ENCODE results near the gene LXN. TPM values are rescaled to one million over a fixed set of nuclear protein-coding genes. Genes with fewer than 3 reads are reported as not detected.
A peak's percentile ranks its signal among the peaks of the same experiment; 100 is the strongest.

The LXN gene
- total and polyA plus RNA-seq, 2 of the 8 experiments (the other 6 are each of a cell fraction or from before 2014, with no cell fraction given) = 3.2 to 4.7 TPM

DNA sequence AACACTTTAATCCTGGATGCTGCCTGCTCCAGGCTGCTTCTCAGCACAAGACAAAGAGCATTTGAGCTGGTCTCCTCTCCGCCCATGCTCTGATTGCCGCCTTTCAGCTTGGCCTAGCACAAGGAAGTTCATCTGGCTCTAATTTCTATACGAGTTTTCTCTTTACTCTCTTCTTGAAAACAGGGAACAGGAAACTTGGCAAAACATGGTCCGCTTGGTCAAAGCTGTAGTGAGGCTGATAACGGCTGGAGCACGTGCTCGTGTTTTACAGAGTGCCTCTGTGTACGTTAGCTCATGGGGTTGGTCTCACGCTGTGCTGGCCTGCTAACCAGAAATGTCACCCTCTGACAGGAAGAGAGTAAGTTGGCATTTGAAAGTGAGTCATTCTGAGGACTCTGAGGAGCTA, 40.6 kb upstream of the LXN start:
- Histone ChIP-seq H3K9ac (replicated peaks in 1 of 4; ENCODE audit: extremely low read depth in 1 of 4, low read depth in 3 of 4, low read length in 3 of 4) (peak overlapping the region in 1 of 4 experiments; percentile 13; a peak in 1 of 7 replicates), H2BK12ac (ENCODE audit: low read depth, low read length) (no peak overlapping the region), H2BK120ac (replicated peaks; ENCODE audit: low read depth, low read length) (no peak overlapping the region), H3K14ac (ENCODE audit: insufficient read length) (no peak overlapping the region), H3K4me1 (replicated peaks in 1 of 4; ENCODE audit: control insufficient read depth in 3 of 4, insufficient read depth in 4 of 4, low read length in 3 of 4) (no peaks in the 10 kb centered on the region; a peak in 1 of 7 replicates), H2BK15ac (ENCODE audit: low read length) (no peak overlapping the region), H3K79me1 (ENCODE audit: low read depth, low read length) (no peaks in the 10 kb centered on the region), H3K23ac (ENCODE audit: insufficient read length) (no peak overlapping the region), H3K4me3 (ENCODE audit: extremely low read depth in 1 of 4, insufficient read depth in 2 of 4, low read depth in 3 of 4, low read length in 4 of 4) (no peak overlapping the region), H3K36me3 (ENCODE audit: control insufficient read depth in 2 of 4, insufficient read depth in 4 of 4, low read length in 3 of 4) (peaks cover 0 to 2% (median 0%) of the 10 kb centered on the region in 4 experiments; a peak in 1 of 8 replicates), H3K4ac (replicated peaks; ENCODE audit: insufficient read length, low read depth, low read length) (no peak overlapping the region), H3K79me2 (ENCODE audit: control insufficient read depth in 1 of 2, insufficient read depth in 2 of 2, low read length in 2 of 2) (no peaks in the 10 kb centered on the region), H4K91ac (replicated peaks; ENCODE audit: insufficient read length, low read length) (no peak overlapping the region), H4K20me1 (replicated peaks in 1 of 2; ENCODE audit: control insufficient read depth in 1 of 2, insufficient read depth in 2 of 2, low read length in 2 of 2) (peaks cover 0 to 3% of the 10 kb centered on the region in 2 experiments), H3K27me3 (replicated peaks in 1 of 4; ENCODE audit: control insufficient read depth in 3 of 4, extremely low read depth in 1 of 4, insufficient read depth in 3 of 4, low read length in 3 of 4) (no peaks in the 10 kb centered on the region), H3K4me2 (ENCODE audit: insufficient read depth in 1 of 2, low read depth in 2 of 2, low read length in 2 of 2) (no peak overlapping the region), H4K5ac (ENCODE audit: insufficient read length, low read depth, low read length) (no peak overlapping the region), H3K23me2 (ENCODE audit: low read depth, low read length) (no peaks in the 10 kb centered on the region), H3K56ac (replicated peaks; ENCODE audit: insufficient read length, low read depth, low read length) (no peak overlapping the region), H2AK5ac (ENCODE audit: low read depth, low read length) (no peak overlapping the region), H2AFZ (ENCODE audit: low read length) (no peak overlapping the region), H3K18ac (ENCODE audit: extremely low read depth, low read length) (no peak overlapping the region), H4K8ac (ENCODE audit: extremely low read depth, insufficient read depth, low read length) (no peak overlapping the region), H2BK5ac (ENCODE audit: low read depth, low read length) (no peak overlapping the region), H3K27ac (ENCODE audit: low read depth, low read length) (no peak overlapping the region), H2BK20ac (ENCODE audit: low read length) (no peak overlapping the region), H3K9me3 (ENCODE audit: insufficient read depth in 2 of 2, low read depth in 1 of 2, low read length in 1 of 2) (no peaks in the 10 kb centered on the region)
- no peak for DNase-seq (ENCODE audit: low read depth in 1 of 2, low spot score in 2 of 2)
- CTCF ChIA-PET (ENCODE audit: partially characterized antibody) = interaction anchor here (0.6 to 1.7 kb wide), 11 partner anchors 10 to 82 kb away, joined by 3 to 8 read pairs (median 3); no protein-coding TSS in a partner anchor
- 78% methylated on average over 9 of the region's 9 CpGs; no CpG with 5 or more reads in 1 of the 2 experiments for WGBS, 2 experiments (ENCODE audit: extremely low coverage in 1 of 2, insufficient coverage in 1 of 2, insufficient read length in 1 of 2, insufficient replicate concordance in 2 of 2, low coverage in 1 of 2, low lambda C conversion rate in 2 of 2, missing lambda C conversion rate in 1 of 2)
- POLR2A ChIA-PET (ENCODE audit: partially characterized antibody) = interaction anchor here (2.0 kb wide), 1 partner anchor 10 kb away, joined by 7 read pairs; no protein-coding TSS in a partner anchor
- no peak for FAIRE-seq
- TF ChIP-seq ASH2L (IDR thresholded peaks at IDR 0.05; ENCODE audit: low read length) = no peak

All from H1 (cell line).